DMS 273 (cell line): ENCODE results near the gene CSNK1D.
A peak's percentile ranks its signal among the peaks of the same experiment; 100 is the strongest.

ENCODE experiments used
- DNase-seq: peaks from one replicate; lab custom pipeline; 2025; ENCODE audit not compliant: unreplicated experiment; lab: John Stamatoyannopoulos, UW

Gene CSNK1D

GRCh38 chr17:82253179-82253544 is 20.3 kb downstream of the CSNK1D start:
- no peak for DNase-seq

- no peak for DNase-seq
These were observed 20.9 kb downstream of the CSNK1D start for GRCh38 chr17:82252511-82253178.

- DNase-seq = no peak
These were observed 22.5 kb downstream of the CSNK1D start for GRCh38 chr17:82250868-82251500.

GRCh38 chr17:82249896-82250581 is 23.5 kb downstream of the CSNK1D start:
- DNase-seq = no peak

- DNase-seq = no peak
These were observed 24.5 kb downstream of the CSNK1D start for GRCh38 chr17:82248815-82249674.

- no peak for DNase-seq
These were observed 25.4 kb downstream of the CSNK1D start for GRCh38 chr17:82247856-82248671.

GRCh38 chr17:82247182-82247823 is 26.2 kb downstream of the CSNK1D start:
- DNase-seq = no peak

- DNase-seq = no peak
These were observed 26.9 kb downstream of the CSNK1D start for GRCh38 chr17:82246365-82247181.

- no peak for DNase-seq
These were observed 27.5 kb downstream of the CSNK1D start for GRCh38 chr17:82246040-82246364.

GRCh38 chr17:82245134-82246039 is 28.1 kb downstream of the CSNK1D start:
- no peak for DNase-seq

- peak; percentile 54 for DNase-seq
These were observed 28.9 kb downstream of the CSNK1D start for GRCh38 chr17:82244413-82245133.

GRCh38 chr17:82243648-82244412 is 29.7 kb downstream of the CSNK1D start:
- no peak for DNase-seq

GRCh38 chr17:82242977-82243647 is 30.4 kb downstream of the CSNK1D start:
- peak; percentile 96 for DNase-seq

- DNase-seq = no peak
These were observed 30.9 kb downstream of the CSNK1D start for GRCh38 chr17:82242698-82242976.

- DNase-seq = peak; percentile 68
These were observed 31.4 kb downstream of the CSNK1D start for GRCh38 chr17:82241926-82242697.
